ENCODE results near the gene ENOSF1. TPM values are rescaled to one million over a fixed set of nuclear protein-coding genes. Genes with fewer than 3 reads are reported as not detected.
"Not testable (repeated sequence)": the region's sequence is repeated elsewhere in the genome, so short reads cannot be mapped to it uniquely, and the experiment has no call there.

Gene ENOSF1
- 84.0 TPM for total RNA-seq

- DNase-seq (ENCODE audit: low read depth in 2 of 3, low spot score in 2 of 3) = peak; percentile 64 to 89 (median 88)
These were observed at the start of gene ENOSF1 for GRCh38 chr18:712401-713134. ENOSF1 (minus strand) TSS chr18:712630; CDS start chr18:712587, 43 bp downstream.

GRCh38 chr18:759864-760263 lies 47.4 kb upstream of the ENOSF1 start:
- not testable (repeated sequence) for DNase-seq (ENCODE audit: low read depth in 2 of 3, low spot score in 2 of 3)

- no peak for DNase-seq (ENCODE audit: low read depth in 2 of 3, low spot score in 2 of 3)
These were observed 43.1 kb upstream of the ENOSF1 start for GRCh38 chr18:755506-755905.

GRCh38 chr18:754656-755055 lies 42.2 kb upstream of the ENOSF1 start:
- DNase-seq (ENCODE audit: low read depth in 2 of 3, low spot score in 2 of 3) = no peak

- no peak for DNase-seq (ENCODE audit: low read depth in 2 of 3, low spot score in 2 of 3)
These were observed 38.0 kb upstream of the ENOSF1 start for GRCh38 chr18:750456-750855.

- DNase-seq (ENCODE audit: low read depth in 2 of 3, low spot score in 2 of 3) = no peak
These were observed 32.6 kb upstream of the ENOSF1 start for GRCh38 chr18:744832-745597.

- peak; percentile 9 to 70 (median 35) for DNase-seq (ENCODE audit: low read depth in 2 of 3, low spot score in 2 of 3)
These were observed 29.6 kb upstream of the ENOSF1 start for GRCh38 chr18:741931-742512.

GRCh38 chr18:732371-732770 lies 19.9 kb upstream of the ENOSF1 start:
- no peak for DNase-seq (ENCODE audit: low read depth in 2 of 3, low spot score in 2 of 3)

- no peak for DNase-seq (ENCODE audit: low read depth in 2 of 3, low spot score in 2 of 3)
These were observed 18.8 kb upstream of the ENOSF1 start for GRCh38 chr18:731185-731584.

GRCh38 chr18:730692-731091 lies 18.3 kb upstream of the ENOSF1 start:
- DNase-seq (ENCODE audit: low read depth in 2 of 3, low spot score in 2 of 3) = no peak

GRCh38 chr18:730120-730519 lies 17.7 kb upstream of the ENOSF1 start:
- peak in 1 of 3 donors; percentile 31 for DNase-seq (ENCODE audit: low read depth in 2 of 3, low spot score in 2 of 3)

GRCh38 chr18:725646-726045 lies 13.2 kb upstream of the ENOSF1 start:
- no peak for DNase-seq (ENCODE audit: low read depth in 2 of 3, low spot score in 2 of 3)

GRCh38 chr18:723541-724080 lies 11.2 kb upstream of the ENOSF1 start:
- DNase-seq (ENCODE audit: low read depth in 2 of 3, low spot score in 2 of 3) = no peak

GRCh38 chr18:717003-717402 lies 4.6 kb upstream of the ENOSF1 start:
- DNase-seq (ENCODE audit: low read depth in 2 of 3, low spot score in 2 of 3) = no peak

- DNase-seq (ENCODE audit: low read depth in 2 of 3, low spot score in 2 of 3) = no peak
These were observed 3.2 kb upstream of the ENOSF1 start for GRCh38 chr18:715626-716025.

- DNase-seq (ENCODE audit: low read depth in 2 of 3, low spot score in 2 of 3) = no peak
These were observed 683 bp upstream of the ENOSF1 start for GRCh38 chr18:713135-713490.

- peak; percentile 57 to 85 (median 79) for DNase-seq (ENCODE audit: low read depth in 2 of 3, low spot score in 2 of 3)
These were observed 601 bp downstream of the ENOSF1 start for GRCh38 chr18:711657-712400.

GRCh38 chr18:711310-711656 lies 1.1 kb downstream of the ENOSF1 start:
- DNase-seq (ENCODE audit: low read depth in 2 of 3, low spot score in 2 of 3) = no peak

GRCh38 chr18:710418-711300 lies 1.8 kb downstream of the ENOSF1 start:
- no peak for DNase-seq (ENCODE audit: low read depth in 2 of 3, low spot score in 2 of 3)

- DNase-seq (ENCODE audit: low read depth in 2 of 3, low spot score in 2 of 3) = no peak
These were observed 2.7 kb downstream of the ENOSF1 start for GRCh38 chr18:709771-710170.

Data from hematopoietic multipotent progenitor cell (in vitro differentiated cells).